Cardiac septum (tissue), 1 donor: Measurements from ENCODE around the gene OR4X1. TPM values are rescaled to one million over a fixed set of nuclear protein-coding genes. Genes with fewer than 3 reads are reported as not detected.
"Not testable (repeated sequence)": the region's sequence is repeated elsewhere in the genome, so short reads cannot be mapped to it uniquely, and the experiment has no call there.

Experiments used
- DNase-seq: peaks from one replicate; pipeline ENCODE4 v3.0.0-alpha.2; 2020; ENCODE audit warnings: low spot score
- intact Hi-C: fragments of 100-400 bp; cut with DNase I; formaldehyde crosslinking; loops from one replicate; pipeline ENCODE4 v1.14.0; 2022
- long read RNA-seq: library from polyadenylated mRNA; unstranded; transcript quantifications from one replicate; pipeline ENCODE4 v2.0.0, GENCODE V29; 2021
- total RNA-seq: library from RNA; stranded (reverse); fragmentation: NEBNext Ultra II Directional; extraction: Animal tissue kit (Norgen Biotek cat#: 25700); gene quantifications from one replicate; pipeline ENCODE4 v1.2.1, GENCODE V29; 2021
- donor health status: DM: no; HTN: no; CAD: no.

The OR4X1 gene, protein sequence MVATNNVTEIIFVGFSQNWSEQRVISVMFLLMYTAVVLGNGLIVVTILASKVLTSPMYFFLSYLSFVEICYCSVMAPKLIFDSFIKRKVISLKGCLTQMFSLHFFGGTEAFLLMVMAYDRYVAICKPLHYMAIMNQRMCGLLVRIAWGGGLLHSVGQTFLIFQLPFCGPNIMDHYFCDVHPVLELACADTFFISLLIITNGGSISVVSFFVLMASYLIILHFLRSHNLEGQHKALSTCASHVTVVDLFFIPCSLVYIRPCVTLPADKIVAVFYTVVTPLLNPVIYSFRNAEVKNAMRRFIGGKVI
- not detected for total RNA-seq
- long read RNA-seq: 0 reads

DNA sequence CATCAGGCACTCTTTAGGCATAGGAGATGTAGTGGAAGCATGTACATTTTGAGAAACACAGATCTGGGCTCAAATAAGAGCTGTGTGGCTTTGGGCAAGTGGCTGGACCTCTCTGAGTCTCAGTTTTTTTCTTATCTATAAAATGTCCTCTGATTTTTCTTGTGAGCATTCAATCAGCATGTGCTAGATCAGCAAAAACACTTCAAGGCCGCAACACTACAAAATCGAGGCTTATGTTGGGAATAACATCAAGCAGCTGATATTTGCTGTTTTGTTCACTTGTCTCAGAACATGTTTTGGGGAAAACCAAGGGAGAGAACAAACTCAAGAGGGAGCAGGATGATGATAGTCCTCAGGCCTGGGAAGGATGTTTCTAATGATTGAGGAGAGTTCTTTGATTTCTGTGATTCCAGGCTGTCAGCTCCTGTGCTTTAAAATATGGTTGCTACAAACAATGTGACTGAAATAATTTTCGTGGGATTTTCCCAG lies at the start of gene OR4X1:
TSS of gene OR4X1 (plus strand) at position 439 of the 489 bp plus-strand sequence. CDS start at position 439, 0 bp downstream.
- intact Hi-C loops: no loop called here
- DNase-seq: no peak

DNA sequence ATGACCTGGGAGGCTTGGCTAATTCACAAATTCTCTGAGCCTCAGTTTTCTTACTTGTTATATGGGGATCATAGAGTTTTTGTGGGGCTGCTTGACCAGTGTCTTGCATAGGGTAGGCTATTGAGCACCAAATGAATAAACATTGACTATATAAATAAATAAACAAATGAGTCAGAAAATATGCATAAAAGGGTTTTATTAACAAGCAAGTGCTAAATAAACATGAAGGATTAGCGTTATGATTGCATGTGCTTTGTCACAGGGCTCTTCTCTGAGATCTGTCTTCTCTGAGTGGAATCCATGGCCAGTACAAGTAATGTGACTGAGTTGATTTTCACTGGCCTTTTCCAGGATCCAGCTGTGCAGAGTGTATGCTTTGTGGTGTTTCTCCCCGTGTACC lies 47.2 kb upstream of the OR4X1 start, which contains the start of gene OR4B1:
TSS of gene OR4B1 (plus strand) at position 301 of the 400 bp plus-strand sequence. CDS start at position 301, 0 bp downstream.
- no peak for DNase-seq
- intact Hi-C loops: no loop called here

DNA sequence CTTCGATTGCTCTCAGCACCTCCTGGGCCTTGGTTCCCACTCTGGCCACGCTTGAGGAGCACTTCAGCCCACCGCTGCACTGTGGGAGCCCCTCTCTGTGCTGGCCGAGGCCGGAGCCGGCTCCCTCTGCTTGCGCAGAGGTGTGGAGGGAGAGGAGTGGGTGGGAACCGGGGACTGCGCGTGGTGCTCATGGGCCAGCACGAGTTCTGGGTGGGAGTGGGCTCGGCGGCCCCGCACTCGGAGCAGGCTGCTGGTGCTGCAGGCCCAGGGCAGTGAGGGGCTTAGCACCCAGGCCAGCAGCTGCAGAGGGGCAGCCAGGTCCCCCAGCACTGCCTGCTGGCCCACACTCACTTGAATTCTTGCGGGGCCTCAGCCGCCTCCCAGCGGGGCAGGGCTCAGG lies 34.9 kb upstream of the OR4X1 start:
- intact Hi-C loops: no loop called here
- DNase-seq: no peak

DNA sequence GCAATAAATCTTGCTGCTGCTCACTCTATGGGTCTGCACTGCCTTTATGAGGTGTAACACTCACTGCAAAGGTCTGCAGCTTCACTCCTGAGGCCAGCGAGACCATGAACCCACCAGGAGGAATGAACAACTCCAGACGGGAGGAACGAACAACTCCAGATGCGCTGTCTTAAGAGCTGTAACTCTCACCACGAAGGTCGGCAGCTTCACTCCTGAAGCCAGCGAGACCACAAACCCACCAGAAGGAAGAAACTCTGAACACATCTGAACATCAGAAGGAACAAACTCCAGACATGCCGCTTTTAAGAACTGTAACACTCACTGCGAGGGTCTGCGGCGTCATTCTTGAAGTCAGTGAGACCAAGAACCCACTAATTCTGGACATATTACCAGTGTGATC lies 33.6 kb upstream of the OR4X1 start:
- intact Hi-C loops, DNase-seq: not testable (repeated sequence)

DNA sequence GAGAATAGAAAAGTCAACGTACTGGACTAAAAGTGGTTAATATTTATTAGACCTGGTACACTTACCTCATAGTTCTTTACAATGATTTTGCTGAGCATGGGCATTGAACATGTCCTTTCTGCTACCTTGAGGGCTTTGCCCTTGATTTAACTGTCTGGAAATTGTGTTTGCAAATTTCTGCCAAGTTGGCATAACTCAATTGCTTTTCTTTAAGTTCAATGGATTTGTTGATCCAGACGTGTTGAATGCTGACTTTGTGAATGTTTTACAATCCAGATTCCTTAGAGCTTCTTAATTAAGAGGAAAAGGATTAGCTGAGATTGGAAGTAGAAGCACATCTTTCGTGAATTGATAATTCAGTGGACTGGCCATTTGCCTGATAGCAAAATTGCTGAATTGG lies 25.9 kb upstream of the OR4X1 start:
- no peak for DNase-seq
- intact Hi-C loops: no loop called here

DNA sequence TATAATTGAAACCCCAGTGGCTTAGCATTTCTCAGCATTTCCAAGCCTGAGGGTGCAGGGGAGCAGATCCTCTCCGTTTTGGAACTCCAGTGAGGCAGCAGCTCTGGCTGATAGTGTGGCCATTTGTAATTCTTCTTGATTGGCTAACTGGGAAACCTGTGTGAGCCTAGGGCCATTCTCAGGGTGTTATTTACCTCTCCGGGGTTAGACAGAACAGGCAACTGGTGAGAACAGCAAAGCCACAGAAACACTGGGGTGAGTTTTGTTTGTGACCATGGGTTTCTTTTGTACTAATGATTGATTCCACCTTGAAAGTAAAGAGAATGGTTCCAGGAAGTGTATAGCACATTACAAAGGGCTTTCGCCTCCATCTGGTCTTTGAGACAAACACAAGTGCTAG lies 21.2 kb upstream of the OR4X1 start:
- intact Hi-C loops: no loop called here

DNA sequence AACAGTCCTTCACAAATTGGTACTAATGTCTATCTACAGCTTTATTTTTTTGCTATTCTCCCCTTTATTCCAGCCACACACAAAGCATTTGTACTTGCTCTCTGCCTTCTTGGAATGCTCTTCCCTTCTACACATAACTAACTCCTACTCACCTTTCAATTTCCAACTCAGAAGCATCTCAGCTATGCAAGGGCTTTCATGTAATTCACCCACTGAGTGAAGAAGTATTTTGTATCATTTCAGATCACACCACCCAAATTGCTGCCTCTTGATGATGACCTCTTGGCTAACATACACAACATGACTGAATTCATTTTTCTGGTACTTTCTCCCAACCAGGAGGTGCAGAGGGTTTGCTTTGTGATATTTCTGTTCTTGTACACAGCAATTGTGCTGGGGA lies 18.9 kb upstream of the OR4X1 start, which contains the start of gene OR4X2:
TSS of gene OR4X2 (plus strand) at position 301 of the 400 bp plus-strand sequence. CDS start at position 301, 0 bp downstream.
- no peak for DNase-seq
- intact Hi-C loops: no loop called here

More for the DNA sequence above, 21.2 kb upstream of the OR4X1 start:
- no peak for DNase-seq

DNA sequence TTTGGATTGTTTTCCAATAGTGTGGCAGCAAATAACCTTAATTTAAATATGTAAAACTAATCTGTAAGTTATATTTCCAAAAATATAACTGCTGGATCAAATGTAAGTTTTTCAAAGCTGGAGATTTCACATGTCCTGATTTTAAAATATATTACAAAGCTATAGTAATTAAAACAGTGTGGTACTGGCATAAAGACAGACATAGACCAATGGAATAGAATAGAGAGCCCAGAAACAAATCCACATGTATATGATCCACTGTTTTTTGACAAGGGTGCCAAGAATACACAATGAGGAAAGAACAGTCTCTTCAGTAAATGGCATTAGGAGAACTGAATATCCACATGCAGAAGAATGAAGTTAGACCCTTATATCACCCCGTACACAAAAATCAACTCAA lies 14.8 kb upstream of the OR4X1 start:
- intact Hi-C loops: no loop called here
- no peak for DNase-seq

DNA sequence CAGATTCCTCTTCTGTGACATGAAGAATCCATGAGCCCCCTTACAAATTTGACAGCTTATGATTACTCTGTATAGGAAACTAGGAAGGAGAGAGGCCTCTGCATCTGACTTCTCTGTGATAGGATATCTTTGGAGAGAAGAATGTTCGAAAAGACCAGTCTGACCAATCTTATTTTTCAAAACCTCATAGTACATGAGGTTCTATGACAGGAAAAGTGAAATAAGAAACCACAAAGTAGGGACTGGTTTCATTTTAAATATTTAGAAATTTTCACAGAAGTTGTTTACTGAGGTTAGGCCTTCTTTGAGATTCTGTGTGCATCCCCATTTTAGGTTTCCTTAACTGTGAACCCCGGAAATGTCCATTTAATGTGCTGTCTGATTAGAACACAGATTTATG lies 2.1 kb upstream of the OR4X1 start:
- DNase-seq: no peak
- intact Hi-C loops: no loop called here

DNA sequence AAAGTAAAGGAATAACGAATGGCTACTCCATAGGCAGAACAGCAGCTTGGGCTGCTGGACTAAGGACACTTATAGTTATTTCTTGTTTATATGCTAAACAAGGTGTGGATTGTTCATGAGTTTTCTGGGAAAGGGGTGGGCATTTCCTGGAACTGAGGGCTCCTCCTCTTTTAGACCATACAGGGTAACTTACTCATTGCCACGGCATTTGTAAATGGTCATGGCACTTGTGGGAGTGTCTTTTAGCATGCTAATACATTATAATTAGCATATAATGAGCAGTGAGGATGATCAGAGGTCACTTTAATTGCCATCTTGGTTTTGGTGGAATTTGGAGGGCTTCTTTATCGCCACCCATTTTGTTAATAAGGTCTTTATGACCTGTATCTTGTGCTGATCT lies 7.0 kb downstream of the OR4X1 start:
- no peak for DNase-seq
- intact Hi-C loops: no loop called here

DNA sequence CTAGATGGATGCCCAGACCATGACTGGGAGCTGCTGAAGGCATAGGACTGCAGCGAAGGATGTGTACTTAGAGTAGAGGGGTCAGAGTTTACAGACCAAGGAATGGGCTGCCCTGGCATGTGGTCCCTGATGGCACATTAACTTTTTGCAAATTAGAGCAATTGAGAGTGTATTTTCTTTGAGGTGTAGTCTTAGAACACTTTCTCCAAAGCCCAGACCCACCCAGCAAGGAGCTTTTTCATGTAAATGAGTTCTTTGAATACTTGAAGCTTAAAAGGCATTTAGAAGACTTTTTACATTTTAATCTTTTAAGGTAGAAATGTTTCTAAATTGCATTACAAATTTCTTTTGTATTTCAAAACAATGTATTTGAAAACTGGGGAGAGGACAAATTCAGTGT lies 8.9 kb downstream of the OR4X1 start:
- intact Hi-C loops: no loop called here
- DNase-seq: no peak

DNA sequence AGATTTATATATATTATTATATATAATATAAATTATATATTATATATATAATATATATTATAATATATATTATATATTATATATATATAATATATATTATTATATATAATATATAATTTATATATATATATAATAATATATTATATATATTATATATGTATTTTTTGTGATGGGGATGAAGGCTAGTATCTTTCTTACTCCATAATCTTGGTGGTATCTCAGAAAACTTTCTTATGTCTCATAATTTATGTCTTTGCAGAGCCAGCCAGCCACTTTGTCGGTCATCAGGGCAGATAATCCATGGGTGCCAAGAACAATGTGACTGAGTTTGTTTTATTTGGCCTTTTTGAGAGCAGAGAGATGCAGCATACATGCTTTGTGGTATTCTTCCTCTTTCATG lies 42.3 kb downstream of the OR4X1 start, which contains the start of gene OR4S1:
TSS of gene OR4S1 (plus strand) at position 301 of the 400 bp plus-strand sequence. CDS start at position 301, 0 bp downstream.
- no peak for DNase-seq
- intact Hi-C loops: no loop called here

DNA sequence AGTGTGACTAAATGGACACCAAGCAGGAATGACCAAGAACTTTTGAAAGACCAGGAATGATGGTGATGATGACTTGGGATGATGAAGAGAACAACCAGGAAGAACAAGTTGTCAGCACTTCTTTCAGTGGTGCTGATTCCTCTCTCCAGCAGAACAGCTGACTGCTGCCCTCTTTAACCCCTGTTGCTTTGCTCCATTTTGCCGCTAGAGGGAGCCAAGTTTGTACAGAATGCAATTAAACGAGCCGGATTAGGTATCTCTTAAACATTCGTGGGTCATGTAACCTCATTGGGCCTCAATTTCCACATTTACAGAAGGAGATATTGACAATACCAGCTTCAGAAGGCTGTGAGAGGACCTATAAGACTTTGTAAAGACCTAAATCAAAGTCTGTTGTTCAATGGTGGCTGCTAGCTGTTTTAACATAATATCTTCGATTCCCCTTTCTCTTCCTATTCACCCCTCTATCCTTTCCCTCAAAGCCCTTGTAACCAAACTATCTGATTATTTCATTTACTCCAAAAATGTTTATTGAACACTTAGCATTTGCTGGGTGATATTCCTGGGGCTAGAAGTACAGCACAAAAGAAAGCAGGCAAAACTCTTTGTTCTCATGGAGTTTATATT lies 44.2 kb downstream of the OR4X1 start:
- DNase-seq: peak; percentile 70
- intact Hi-C loops: no loop called here

DNA sequence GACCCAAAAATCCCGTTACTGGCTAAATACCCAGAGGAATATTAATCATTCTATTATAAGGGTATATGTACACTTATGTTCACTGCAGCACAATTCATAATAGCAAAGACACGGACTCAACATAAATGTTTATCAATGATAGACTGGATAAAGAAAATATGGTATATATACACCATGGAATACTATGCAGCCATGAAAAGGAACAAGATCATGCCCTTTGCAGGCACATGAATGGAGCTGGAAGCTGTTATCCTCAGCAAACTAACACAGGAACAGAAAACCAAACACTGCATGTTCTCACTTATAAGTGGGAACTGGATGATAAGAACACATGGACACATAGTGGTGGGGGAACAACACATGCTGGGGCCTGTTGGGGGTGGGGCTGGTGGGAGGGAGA lies 49.9 kb downstream of the OR4X1 start:
- DNase-seq, intact Hi-C loops: not testable (repeated sequence)

Other genes with a start within 250 kb of the OR4X1 start
- gene OR4B1, start 47.1 kb upstream of the OR4X1 start, total RNA-seq: not detected
- gene OR4X2, start 18.8 kb upstream of the OR4X1 start, total RNA-seq: not detected
- gene OR4S1, start 42.4 kb downstream of the OR4X1 start, total RNA-seq: not detected
- gene OR4C3, start 61.1 kb downstream of the OR4X1 start, total RNA-seq: not detected
- gene OR4C5, start 102.6 kb downstream of the OR4X1 start, total RNA-seq: not detected
- not detected for gene OR4A47, start 224.9 kb downstream of the OR4X1 start, total RNA-seq